ENCODE measurements around the gene ZG16B.

DNA sequence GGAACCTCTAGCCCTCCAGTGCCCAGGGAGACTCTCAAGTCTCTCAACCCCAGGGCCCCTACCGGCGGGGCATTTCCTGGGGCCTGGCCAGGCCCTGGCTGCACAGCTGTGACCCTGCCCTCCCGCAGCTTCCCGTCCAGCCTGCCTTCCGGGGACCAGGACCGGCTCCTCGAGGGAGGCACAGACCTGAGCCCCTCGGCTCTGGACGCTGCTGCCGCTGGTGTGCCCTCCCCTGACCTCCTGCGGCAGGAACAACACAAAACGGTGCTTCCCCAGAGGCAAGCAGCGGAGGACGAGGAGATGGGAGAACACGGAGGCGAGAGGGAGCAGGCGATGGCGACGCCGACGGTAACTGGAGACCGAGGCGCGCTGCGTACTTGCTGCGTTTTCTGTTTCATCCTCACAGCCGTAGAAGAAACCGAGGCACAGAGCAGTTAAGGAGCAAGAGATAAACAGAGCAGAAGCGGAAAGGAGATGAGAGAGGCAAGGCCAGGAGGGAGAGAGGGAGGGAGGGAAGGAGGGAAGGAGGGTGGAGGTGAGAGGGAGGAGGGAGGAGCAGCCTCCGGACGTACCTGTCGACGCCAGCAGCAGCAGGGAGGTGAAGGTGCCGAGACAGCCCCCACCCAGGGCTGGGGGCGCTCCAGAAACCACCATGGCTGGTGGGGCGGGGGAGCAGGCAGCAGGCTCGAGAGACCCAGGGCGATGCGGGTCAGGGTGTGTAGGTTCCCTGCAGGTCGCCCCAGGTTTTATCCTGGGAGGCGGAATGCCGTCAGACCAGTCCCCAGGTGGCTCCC, 27.5 kb downstream of the ZG16B start, which contains the start of gene PRSS22:
- TF ChIP-seq, protein P1, sequence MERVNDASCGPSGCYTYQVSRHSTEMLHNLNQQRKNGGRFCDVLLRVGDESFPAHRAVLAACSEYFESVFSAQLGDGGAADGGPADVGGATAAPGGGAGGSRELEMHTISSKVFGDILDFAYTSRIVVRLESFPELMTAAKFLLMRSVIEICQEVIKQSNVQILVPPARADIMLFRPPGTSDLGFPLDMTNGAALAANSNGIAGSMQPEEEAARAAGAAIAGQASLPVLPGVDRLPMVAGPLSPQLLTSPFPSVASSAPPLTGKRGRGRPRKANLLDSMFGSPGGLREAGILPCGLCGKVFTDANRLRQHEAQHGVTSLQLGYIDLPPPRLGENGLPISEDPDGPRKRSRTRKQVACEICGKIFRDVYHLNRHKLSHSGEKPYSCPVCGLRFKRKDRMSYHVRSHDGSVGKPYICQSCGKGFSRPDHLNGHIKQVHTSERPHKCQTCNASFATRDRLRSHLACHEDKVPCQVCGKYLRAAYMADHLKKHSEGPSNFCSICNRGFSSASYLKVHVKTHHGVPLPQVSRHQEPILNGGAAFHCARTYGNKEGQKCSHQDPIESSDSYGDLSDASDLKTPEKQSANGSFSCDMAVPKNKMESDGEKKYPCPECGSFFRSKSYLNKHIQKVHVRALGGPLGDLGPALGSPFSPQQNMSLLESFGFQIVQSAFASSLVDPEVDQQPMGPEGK (CRISPR knock-in tag; IDR thresholded peaks at IDR 0.05; ENCODE audit: borderline replicate concordance): no peak
- no peak for TF ChIP-seq RARB (CRISPR knock-in tag; IDR thresholded peaks at IDR 0.05)
- TF ChIP-seq SNAI2 (CRISPR knock-in tag; IDR thresholded peaks at IDR 0.05): no peak
- no peak for TF ChIP-seq ZFP30 (CRISPR knock-in tag; IDR thresholded peaks at IDR 0.05)
- TF ChIP-seq ZC3H10 (CRISPR knock-in tag; IDR thresholded peaks at IDR 0.05): no peak
- TF ChIP-seq TCF4 (CRISPR knock-in tag; IDR thresholded peaks at IDR 0.05; ENCODE audit: borderline replicate concordance): no peak
- no peak for TF ChIP-seq ISL1 (CRISPR knock-in tag; IDR thresholded peaks at IDR 0.05)
- TF ChIP-seq CSDC2 (CRISPR knock-in tag; IDR thresholded peaks at IDR 0.05): no peak
- no peak for TF ChIP-seq OSR1 (CRISPR knock-in tag; IDR thresholded peaks at IDR 0.05)
- TF ChIP-seq, protein P2, sequence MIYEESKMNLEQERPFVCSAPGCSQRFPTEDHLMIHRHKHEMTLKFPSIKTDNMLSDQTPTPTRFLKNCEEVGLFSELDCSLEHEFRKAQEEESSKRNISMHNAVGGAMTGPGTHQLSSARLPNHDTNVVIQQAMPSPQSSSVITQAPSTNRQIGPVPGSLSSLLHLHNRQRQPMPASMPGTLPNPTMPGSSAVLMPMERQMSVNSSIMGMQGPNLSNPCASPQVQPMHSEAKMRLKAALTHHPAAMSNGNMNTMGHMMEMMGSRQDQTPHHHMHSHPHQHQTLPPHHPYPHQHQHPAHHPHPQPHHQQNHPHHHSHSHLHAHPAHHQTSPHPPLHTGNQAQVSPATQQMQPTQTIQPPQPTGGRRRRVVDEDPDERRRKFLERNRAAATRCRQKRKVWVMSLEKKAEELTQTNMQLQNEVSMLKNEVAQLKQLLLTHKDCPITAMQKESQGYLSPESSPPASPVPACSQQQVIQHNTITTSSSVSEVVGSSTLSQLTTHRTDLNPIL (CRISPR knock-in tag; IDR thresholded peaks at IDR 0.05; ENCODE audit: low read depth): no peak

All from SK-N-SH treated with all-trans-retinoic acid at 6 μM for 48 hours (cell line).